GM12891 (cell line): ENCODE results near the gene SH3BP5L.

Experiments
- POLR2A ChIP-seq: IDR thresholded peaks from 2 replicates; pipeline ENCODE4 v1.6.1; 2011; ENCODE audit warnings: low read depth, low read length, control low read depth
- POLR2AphosphoS5 ChIP-seq: IDR thresholded peaks from 2 replicates; pipeline ENCODE4 v1.6.1; 2011; ENCODE audit warnings: low read depth, low read length, control low read depth
- SPI1 ChIP-seq: IDR thresholded peaks from 2 replicates; pipeline ENCODE4 v1.6.1; 2011; ENCODE audit warnings: low read depth, low read length, control low read depth
- TAF1 ChIP-seq: IDR thresholded peaks from 2 replicates; pipeline ENCODE4 v1.6.1; 2011; ENCODE audit warnings: low read depth, low read length, control low read depth

- TF ChIP-seq POLR2A: no peak
- no peak for TF ChIP-seq POLR2AphosphoS5
- TF ChIP-seq TAF1: no peak
- no peak for TF ChIP-seq SPI1
These were observed 4.6 kb downstream of the SH3BP5L start for GRCh38 chr1:248821101-248821500.
